GF-D8 (cell line): Measurements from ENCODE around the gene DOCK3.
A peak's percentile ranks its signal among the peaks of the same experiment; 100 is the strongest.

Source experiments
- DNase-seq: peaks from one replicate; lab custom pipeline; 2025; lab: John Stamatoyannopoulos, UW

Gene DOCK3

GRCh38 chr3:51388286-51389029 lies 713.7 kb downstream of the DOCK3 start:
- DNase-seq: peak; percentile 1

- DNase-seq: no peak
Measured at GRCh38 chr3:51389423-51390183, 714.9 kb downstream of the DOCK3 start.

GRCh38 chr3:51390246-51391074 lies 715.7 kb downstream of the DOCK3 start:
- DNase-seq: no peak

GRCh38 chr3:51391075-51391565 lies 716.4 kb downstream of the DOCK3 start, which contains the start of gene RBM15B:
Gene RBM15B (plus strand): TSS chr3:51391285. CDS start chr3:51391400, 115 bp downstream.
- peak; percentile 87 for DNase-seq

GRCh38 chr3:51391566-51392354 lies 717.0 kb downstream of the DOCK3 start:
- no peak for DNase-seq

- DNase-seq: no peak
Measured at GRCh38 chr3:51392355-51393133, 717.8 kb downstream of the DOCK3 start.

- DNase-seq: no peak
Measured at GRCh38 chr3:51393134-51393495, 718.4 kb downstream of the DOCK3 start.

- DNase-seq: no peak
Measured at GRCh38 chr3:51393564-51393963, 718.8 kb downstream of the DOCK3 start.

GRCh38 chr3:51394541-51394940 lies 719.8 kb downstream of the DOCK3 start:
- DNase-seq: no peak

GRCh38 chr3:51395493-51396213 lies 720.9 kb downstream of the DOCK3 start:
- DNase-seq: no peak

- DNase-seq: no peak
Measured at GRCh38 chr3:51396401-51396800, 721.7 kb downstream of the DOCK3 start.

GRCh38 chr3:51397392-51397791 lies 722.7 kb downstream of the DOCK3 start:
- no peak for DNase-seq

- DNase-seq: no peak
Measured at GRCh38 chr3:51398595-51399310, 724.0 kb downstream of the DOCK3 start.

- no peak for DNase-seq
Measured at GRCh38 chr3:51400166-51400565, 725.4 kb downstream of the DOCK3 start.

- DNase-seq: peak; percentile 13
Measured at GRCh38 chr3:51401735-51402134, 727.0 kb downstream of the DOCK3 start.

GRCh38 chr3:51403675-51404074 lies 728.9 kb downstream of the DOCK3 start:
- no peak for DNase-seq

GRCh38 chr3:51408021-51408420 lies 733.3 kb downstream of the DOCK3 start:
- no peak for DNase-seq

GRCh38 chr3:51408813-51409212 lies 734.1 kb downstream of the DOCK3 start:
- no peak for DNase-seq

GRCh38 chr3:51422211-51422610 lies 747.5 kb downstream of the DOCK3 start:
- no peak for DNase-seq
